ENCODE data around the gene SEC24B. TPM values are rescaled to one million over a fixed set of nuclear protein-coding genes. Genes with fewer than 3 reads are reported as not detected.

The SEC24B gene
- polyA plus RNA-seq (2013, experiment 1 of 2), result 21.8 TPM
- 21.9 TPM for polyA plus RNA-seq (2013, experiment 2 of 2)

DNA sequence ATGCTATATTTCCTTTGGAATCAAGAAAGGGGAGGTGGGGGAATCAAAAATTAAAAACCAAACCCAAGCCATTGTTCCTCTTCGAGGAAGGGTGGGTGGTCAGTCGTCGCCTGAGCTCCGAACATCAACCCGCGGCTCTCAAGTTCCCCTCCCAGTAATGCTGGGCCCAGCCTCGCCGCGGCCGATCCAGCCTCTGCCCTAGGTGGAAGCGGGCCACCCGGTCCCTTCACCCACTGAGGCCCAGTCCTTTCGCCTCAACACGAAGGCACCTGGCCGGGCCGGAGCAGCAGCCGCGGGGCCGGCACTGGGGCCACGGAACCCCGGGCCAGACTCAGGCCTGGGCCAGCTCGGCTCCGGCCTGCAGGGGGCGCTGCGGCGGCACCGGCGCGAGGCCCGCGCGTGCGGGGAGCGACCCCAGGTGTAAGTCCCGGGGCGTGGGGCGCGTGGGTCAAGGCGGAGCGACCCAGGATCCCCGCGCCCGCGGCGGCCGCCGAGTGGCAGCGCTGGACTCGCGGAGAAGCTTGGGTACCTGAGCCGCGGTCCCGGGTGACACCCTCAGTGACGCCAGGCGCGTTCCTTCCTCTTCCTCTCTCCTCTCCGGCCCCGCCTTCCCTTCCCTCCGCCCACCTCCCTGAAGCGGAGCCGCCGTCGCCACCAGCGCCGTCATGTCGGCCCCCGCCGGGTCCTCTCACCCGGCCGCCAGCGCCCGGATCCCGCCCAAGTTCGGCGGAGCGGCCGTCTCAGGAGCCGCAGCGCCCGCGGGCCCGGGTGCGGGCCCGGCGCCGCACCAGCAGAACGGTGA is at the start of gene SEC24B:
SEC24B (plus strand) TSS at position 611 of the 802 bp plus-strand sequence; CDS start at position 666, 55 bp downstream.
- Histone ChIP-seq H4K91ac (ENCODE audit: low read depth, low read length, poor library complexity) (peak within 1 kb of the TSS; percentile 79), H3K27ac (replicated peaks; ENCODE audit: low read length) (peak within 1 kb of the TSS; percentile 59), H3K4me1 (ENCODE audit: control insufficient read depth in 2 of 2, insufficient read depth in 1 of 2, low read depth in 1 of 2, low read length in 2 of 2) (peaks cover 7 to 17% of the 10 kb centered on the region in 2 donors), H2AFZ (ENCODE audit: low read length) (peak within 1 kb of the TSS; percentile 95), H2AK5ac (ENCODE audit: low read depth, low read length) (peak within 1 kb of the TSS; percentile 34), H2BK15ac (ENCODE audit: low read length) (peak within 1 kb of the TSS; percentile 56), H3K18ac (ENCODE audit: low read length) (peak within 1 kb of the TSS; percentile 100), H3K36me3 (replicated peaks in 1 of 2; ENCODE audit: control insufficient read depth in 2 of 2, insufficient read depth in 2 of 2, low read length in 2 of 2) (peaks cover 0 to 33% of the 10 kb centered on the region in 2 donors), H4K8ac (ENCODE audit: low read depth, low read length) (no peak within 1 kb of the TSS), H2BK12ac (ENCODE audit: low read length) (no peak within 1 kb of the TSS), H3K27me3 (ENCODE audit: control insufficient read depth in 3 of 3, insufficient read depth in 3 of 3, low read depth in 1 of 3, low read length in 3 of 3) (no peaks in the 10 kb centered on the region), H3K4ac (ENCODE audit: low read length) (peak within 1 kb of the TSS; percentile 72), H3K9me3 (replicated peaks in 1 of 2; ENCODE audit: control insufficient read depth in 2 of 2, insufficient read depth in 1 of 2, low read depth in 1 of 2, low read length in 2 of 2) (no peaks in the 10 kb centered on the region), H3K14ac (ENCODE audit: low read length) (peak within 1 kb of the TSS; percentile 97), H3K9ac (ENCODE audit: low read depth, low read length, poor library complexity) (peak within 1 kb of the TSS; percentile 90), H3K4me2 (ENCODE audit: insufficient read depth, low read length, poor library complexity, severe bottlenecking) (peak within 1 kb of the TSS; percentile 90), H3K23ac (ENCODE audit: low read depth, low read length, poor library complexity) (peak within 1 kb of the TSS; percentile 66), H2BK120ac (ENCODE audit: low read depth, low read length) (no peak within 1 kb of the TSS), H3K4me3 (ENCODE audit: low read length in 2 of 2) (peak within 1 kb of the TSS; percentile 78 to 84), H2BK5ac (ENCODE audit: low read length) (peak within 1 kb of the TSS; percentile 89), H3K79me1 (ENCODE audit: low read depth, low read length) (peaks cover 4% of the 10 kb centered on the region)
- no CpG with 5 or more reads among the region's 87 CpGs for WGBS, 2 donors (ENCODE audit: extremely low coverage in 2 of 2, insufficient read length in 2 of 2, insufficient replicate concordance in 1 of 2)
- peak; percentile 77 for DNase-seq (ENCODE audit: low spot score)

DNA sequence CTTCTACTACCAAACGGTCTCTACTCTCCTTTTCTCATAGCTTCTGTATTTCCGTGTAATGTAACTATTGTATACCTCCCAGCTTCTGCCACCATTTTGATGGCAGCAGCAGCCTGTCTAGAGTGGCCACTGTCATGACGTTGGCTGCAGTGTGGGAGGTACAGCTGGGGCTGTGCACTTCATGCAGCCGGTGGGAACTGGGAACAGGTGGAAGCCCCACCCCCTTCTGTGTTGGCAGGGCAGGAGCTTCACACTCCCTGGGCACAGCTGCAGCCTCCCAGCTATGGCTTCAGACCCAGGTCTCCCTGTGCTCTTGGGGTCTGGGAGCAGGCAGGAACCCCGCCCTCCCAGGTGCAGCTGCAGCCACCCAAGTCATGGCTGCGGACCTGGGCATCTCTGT is 49.8 kb upstream of the SEC24B start:
- H2BK12ac ChIP-seq (ENCODE audit: low read length), result no peak overlapping the region
- H3K14ac ChIP-seq (ENCODE audit: low read length), result no peak overlapping the region
- H2BK5ac ChIP-seq (ENCODE audit: low read length), result no peak overlapping the region
- H3K4ac ChIP-seq (ENCODE audit: low read length), result no peak overlapping the region
- DNase-seq (ENCODE audit: low spot score), result no peak
- no peak overlapping the region for H3K9ac ChIP-seq (ENCODE audit: low read depth, low read length, poor library complexity)
- H2AFZ ChIP-seq (ENCODE audit: low read length), result no peak overlapping the region
- H3K79me1 ChIP-seq (ENCODE audit: low read depth, low read length), result no peaks in the 10 kb centered on the region
- H3K9me3 ChIP-seq (replicated peaks in 1 of 2; ENCODE audit: control insufficient read depth in 2 of 2, insufficient read depth in 1 of 2, low read depth in 1 of 2, low read length in 2 of 2), result no peaks in the 10 kb centered on the region
- WGBS, 2 donors (ENCODE audit: extremely low coverage in 2 of 2, insufficient read length in 2 of 2, insufficient replicate concordance in 1 of 2), result no CpG with 5 or more reads among the region's 6 CpGs
- H3K36me3 ChIP-seq (replicated peaks in 1 of 2; ENCODE audit: control insufficient read depth in 2 of 2, insufficient read depth in 2 of 2, low read length in 2 of 2), result no peaks in the 10 kb centered on the region
- H3K4me2 ChIP-seq (ENCODE audit: insufficient read depth, low read length, poor library complexity, severe bottlenecking), result no peak overlapping the region
- H2BK120ac ChIP-seq (ENCODE audit: low read depth, low read length), result no peak overlapping the region
- H2BK15ac ChIP-seq (ENCODE audit: low read length), result no peak overlapping the region
- H3K4me1 ChIP-seq (ENCODE audit: control insufficient read depth in 2 of 2, insufficient read depth in 1 of 2, low read depth in 1 of 2, low read length in 2 of 2), result no peaks in the 10 kb centered on the region
- H3K18ac ChIP-seq (ENCODE audit: low read length), result peak overlapping the region; percentile 61
- H3K4me3 ChIP-seq (ENCODE audit: low read length in 2 of 2), result no peak overlapping the region
- H4K8ac ChIP-seq (ENCODE audit: low read depth, low read length), result no peak overlapping the region
- H2AK5ac ChIP-seq (ENCODE audit: low read depth, low read length), result no peak overlapping the region
- no peak overlapping the region for H3K27ac ChIP-seq (replicated peaks; ENCODE audit: low read length)
- H3K27me3 ChIP-seq (ENCODE audit: control insufficient read depth in 3 of 3, insufficient read depth in 3 of 3, low read depth in 1 of 3, low read length in 3 of 3), result peaks cover 0 to 10% (median 0%) of the 10 kb centered on the region in 3 experiments
- no peak overlapping the region for H4K91ac ChIP-seq (ENCODE audit: low read depth, low read length, poor library complexity)
- H3K23ac ChIP-seq (ENCODE audit: low read depth, low read length, poor library complexity), result peak overlapping the region; percentile 17

GRCh38 chr4:109385260-109385659 is 48.4 kb upstream of the SEC24B start:
- no peak for DNase-seq (ENCODE audit: low spot score)
- Histone ChIP-seq H3K27ac (replicated peaks; ENCODE audit: low read length) (no peak overlapping the region), H3K9ac (ENCODE audit: low read depth, low read length, poor library complexity) (peak overlapping the region; percentile 54), H3K4me2 (ENCODE audit: insufficient read depth, low read length, poor library complexity, severe bottlenecking) (no peak overlapping the region), H2AFZ (ENCODE audit: low read length) (no peak overlapping the region), H3K4me1 (ENCODE audit: control insufficient read depth in 2 of 2, insufficient read depth in 1 of 2, low read depth in 1 of 2, low read length in 2 of 2) (no peaks in the 10 kb centered on the region), H4K91ac (ENCODE audit: low read depth, low read length, poor library complexity) (no peak overlapping the region), H2BK120ac (ENCODE audit: low read depth, low read length) (peak overlapping the region; percentile 95), H3K14ac (ENCODE audit: low read length) (peak overlapping the region; percentile 32), H2BK15ac (ENCODE audit: low read length) (no peak overlapping the region), H3K23ac (ENCODE audit: low read depth, low read length, poor library complexity) (peak overlapping the region; percentile 20), H3K27me3 (ENCODE audit: control insufficient read depth in 3 of 3, insufficient read depth in 3 of 3, low read depth in 1 of 3, low read length in 3 of 3) (peaks cover 0 to 6% (median 0%) of the 10 kb centered on the region in 3 experiments), H3K9me3 (replicated peaks in 1 of 2; ENCODE audit: control insufficient read depth in 2 of 2, insufficient read depth in 1 of 2, low read depth in 1 of 2, low read length in 2 of 2) (no peaks in the 10 kb centered on the region), H3K4me3 (ENCODE audit: low read length in 2 of 2) (no peak overlapping the region), H2AK5ac (ENCODE audit: low read depth, low read length) (no peak overlapping the region), H3K79me1 (ENCODE audit: low read depth, low read length) (no peaks in the 10 kb centered on the region), H3K18ac (ENCODE audit: low read length) (no peak overlapping the region), H2BK5ac (ENCODE audit: low read length) (no peak overlapping the region), H3K36me3 (replicated peaks in 1 of 2; ENCODE audit: control insufficient read depth in 2 of 2, insufficient read depth in 2 of 2, low read length in 2 of 2) (no peaks in the 10 kb centered on the region), H4K8ac (ENCODE audit: low read depth, low read length) (no peak overlapping the region), H3K4ac (ENCODE audit: low read length) (no peak overlapping the region), H2BK12ac (ENCODE audit: low read length) (no peak overlapping the region)
- no CpG with 5 or more reads among the region's 5 CpGs for WGBS, 2 donors (ENCODE audit: extremely low coverage in 2 of 2, insufficient read length in 2 of 2, insufficient replicate concordance in 1 of 2)

- Histone ChIP-seq H2BK5ac (ENCODE audit: low read length) (no peak overlapping the region), H2AFZ (ENCODE audit: low read length) (no peak overlapping the region), H3K4me3 (ENCODE audit: low read length in 2 of 2) (no peak overlapping the region), H3K4me1 (ENCODE audit: control insufficient read depth in 2 of 2, insufficient read depth in 1 of 2, low read depth in 1 of 2, low read length in 2 of 2) (no peaks in the 10 kb centered on the region), H3K27ac (replicated peaks; ENCODE audit: low read length) (no peak overlapping the region), H3K27me3 (ENCODE audit: control insufficient read depth in 3 of 3, insufficient read depth in 3 of 3, low read depth in 1 of 3, low read length in 3 of 3) (peaks cover 0 to 3% (median 0%) of the 10 kb centered on the region in 3 experiments), H2BK120ac (ENCODE audit: low read depth, low read length) (no peak overlapping the region), H3K9me3 (replicated peaks in 1 of 2; ENCODE audit: control insufficient read depth in 2 of 2, insufficient read depth in 1 of 2, low read depth in 1 of 2, low read length in 2 of 2) (no peaks in the 10 kb centered on the region), H3K4me2 (ENCODE audit: insufficient read depth, low read length, poor library complexity, severe bottlenecking) (no peak overlapping the region), H3K14ac (ENCODE audit: low read length) (no peak overlapping the region), H4K91ac (ENCODE audit: low read depth, low read length, poor library complexity) (no peak overlapping the region), H2BK15ac (ENCODE audit: low read length) (no peak overlapping the region), H2AK5ac (ENCODE audit: low read depth, low read length) (no peak overlapping the region), H3K23ac (ENCODE audit: low read depth, low read length, poor library complexity) (no peak overlapping the region), H3K4ac (ENCODE audit: low read length) (no peak overlapping the region), H3K79me1 (ENCODE audit: low read depth, low read length) (no peaks in the 10 kb centered on the region), H3K9ac (ENCODE audit: low read depth, low read length, poor library complexity) (no peak overlapping the region), H2BK12ac (ENCODE audit: low read length) (no peak overlapping the region), H3K36me3 (replicated peaks in 1 of 2; ENCODE audit: control insufficient read depth in 2 of 2, insufficient read depth in 2 of 2, low read length in 2 of 2) (no peaks in the 10 kb centered on the region), H4K8ac (ENCODE audit: low read depth, low read length) (no peak overlapping the region), H3K18ac (ENCODE audit: low read length) (no peak overlapping the region)
- DNase-seq (ENCODE audit: low spot score), result no peak
- WGBS, 2 donors (ENCODE audit: extremely low coverage in 2 of 2, insufficient read length in 2 of 2, insufficient replicate concordance in 1 of 2), result no CpG with 5 or more reads among the region's 7 CpGs
Measured at GRCh38 chr4:109389369-109390114, 44.1 kb upstream of the SEC24B start.
